Measurements from ENCODE around the gene CFAP251.

DNA sequence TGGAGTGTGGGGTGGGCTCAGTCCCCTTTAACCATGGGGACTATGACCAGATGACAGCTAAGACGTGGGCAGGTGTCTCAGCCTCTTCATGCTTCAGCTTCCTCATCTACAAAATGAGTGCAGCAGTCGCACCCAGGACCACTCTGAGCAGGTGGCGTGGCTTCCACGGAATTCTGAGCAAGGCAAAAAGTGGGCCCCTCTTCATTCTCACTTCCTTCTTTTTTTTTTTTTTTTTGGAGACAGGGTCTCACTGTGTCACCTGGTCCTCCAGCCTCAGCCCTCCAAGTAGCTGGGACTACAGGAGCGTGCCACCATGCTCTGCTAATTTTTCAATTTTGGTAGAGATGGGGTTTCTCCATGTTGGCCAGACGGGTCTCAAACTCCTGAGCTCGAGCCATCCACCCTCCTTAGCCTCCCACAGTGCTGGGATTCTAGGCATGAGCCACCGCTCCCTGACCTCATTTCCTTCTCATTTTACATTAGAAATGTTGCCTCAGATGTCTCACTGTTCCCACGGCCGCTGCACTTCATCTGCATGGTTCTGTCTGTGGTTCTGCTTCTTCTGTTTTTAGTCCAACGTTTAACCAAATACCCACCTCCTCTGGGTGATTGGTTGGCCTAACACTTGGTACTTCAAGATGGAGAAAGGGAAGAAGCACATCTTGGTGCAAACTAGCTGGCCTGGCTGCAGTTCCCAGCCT lies 61.9 kb downstream of the CFAP251 start:
- TF ChIP-seq, protein P1, sequence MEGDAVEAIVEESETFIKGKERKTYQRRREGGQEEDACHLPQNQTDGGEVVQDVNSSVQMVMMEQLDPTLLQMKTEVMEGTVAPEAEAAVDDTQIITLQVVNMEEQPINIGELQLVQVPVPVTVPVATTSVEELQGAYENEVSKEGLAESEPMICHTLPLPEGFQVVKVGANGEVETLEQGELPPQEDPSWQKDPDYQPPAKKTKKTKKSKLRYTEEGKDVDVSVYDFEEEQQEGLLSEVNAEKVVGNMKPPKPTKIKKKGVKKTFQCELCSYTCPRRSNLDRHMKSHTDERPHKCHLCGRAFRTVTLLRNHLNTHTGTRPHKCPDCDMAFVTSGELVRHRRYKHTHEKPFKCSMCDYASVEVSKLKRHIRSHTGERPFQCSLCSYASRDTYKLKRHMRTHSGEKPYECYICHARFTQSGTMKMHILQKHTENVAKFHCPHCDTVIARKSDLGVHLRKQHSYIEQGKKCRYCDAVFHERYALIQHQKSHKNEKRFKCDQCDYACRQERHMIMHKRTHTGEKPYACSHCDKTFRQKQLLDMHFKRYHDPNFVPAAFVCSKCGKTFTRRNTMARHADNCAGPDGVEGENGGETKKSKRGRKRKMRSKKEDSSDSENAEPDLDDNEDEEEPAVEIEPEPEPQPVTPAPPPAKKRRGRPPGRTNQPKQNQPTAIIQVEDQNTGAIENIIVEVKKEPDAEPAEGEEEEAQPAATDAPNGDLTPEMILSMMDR (conservative IDR thresholded peaks at IDR 0.05 in 1 of 2, IDR thresholded peaks at IDR 0.05 in 1 of 2; ENCODE audit: low read depth in 1 of 2, low read length in 2 of 2), result no peak
- no peak for TF ChIP-seq EZH2 (IDR thresholded peaks at IDR 0.05; ENCODE audit: low read length, missing control alignments)
